HCT116 (cell line): Measurements from ENCODE around the gene SNHG17. TPM values are rescaled to one million over a fixed set of nuclear protein-coding genes. Genes with fewer than 3 reads are reported as not detected.

Source experiments
- ATAC-seq: fragments of 200-7000 bp; cut with Tn5 transposase; 2 replicates; pipeline ENCODE4 v1.9.1; 2020; ENCODE audit warnings: mild to moderate bottlenecking, moderate library complexity
- BruUV-seq: library from RNA; stranded (reverse); fragments of 400-500 nt; replicated peaks from 2 replicates; lab custom pipeline; 2021; lab: Mats Ljungman, UMichigan
- CTCF ChIA-PET: fragments of 300-600 bp; sonication (Branson Sonifier 250); formaldehyde crosslinking; loops from one replicate; lab custom pipeline; 2021; ENCODE audit warnings: antibody characterized with exemption; lab: Charles Lee
- POLR2A ChIA-PET: fragments of 300-600, 350-600 bp; sonication (Branson Sonifier 250); formaldehyde crosslinking; loops from one replicate; lab custom pipeline; 2021; ENCODE audit warnings: antibody characterized with exemption; lab: Charles Lee
- RAD21 ChIA-PET, 2 experiments: fragments of 300-600 bp; sonication (Branson Sonifier 250); formaldehyde crosslinking; loops; one replicate each; lab custom pipeline; 2023; ENCODE audit warnings: low total read pairs in 2 of 2; ENCODE audit not compliant: uncharacterized antibody in 2 of 2, unreplicated experiment in 2 of 2, low non-redundant PET in 1 of 2; lab: Charles Lee
- DNase-seq: peaks from one replicate; pipeline ENCODE4 v3.0.0-alpha.2; 2010; ENCODE audit warnings: low read depth, low spot score
- H2AFZ ChIP-seq: fragments of 200-600 bp; shearing (Covaris generic), sonication (generic); 2 replicates; pipeline ENCODE4 v1.6.1; 2017; ENCODE audit warnings: low read depth, mixed run types, mixed read lengths, antibody characterized with exemption, low read length; ENCODE audit not compliant: poor library complexity, severe bottlenecking
- H3K27ac ChIP-seq: 2 replicates; pipeline ENCODE4 v1.5.1; 2012; ENCODE audit warnings: low read depth, low read length
- H3K27me3 ChIP-seq: fragments of 200-600 bp; sonication (generic); 2 replicates; pipeline ENCODE4 v1.6.1; 2016; ENCODE audit warnings: mixed run types, low read length, mixed read lengths; ENCODE audit not compliant: insufficient read depth
- H3K36me3 ChIP-seq, 2 experiments: fragments of 200-500 bp in 1 of 2; fragments of 200-600 bp in 1 of 2; sonication (Bioruptor generic) in 1 of 2; sonication (generic) in 1 of 2; 2 replicates each; pipeline versions ENCODE4 v1.5.1 to v1.6.1; 2014 to 2016; ENCODE audit warnings: low read length in 2 of 2, inconsistent platforms in 1 of 2, mixed read lengths in 1 of 2, mixed run types in 1 of 2; ENCODE audit not compliant: insufficient read depth in 2 of 2, control insufficient read depth in 1 of 2
- H3K4me1 ChIP-seq, 2 experiments: fragments of 200-600 bp in 1 of 2; sonication (generic) in 1 of 2; 2 replicates each; pipeline versions ENCODE4 v1.5.1 to v1.6.1; 2012 to 2017; ENCODE audit warnings: low read length in 2 of 2, inconsistent platforms in 1 of 2, mild to moderate bottlenecking in 1 of 2, mixed read lengths in 1 of 2, mixed run types in 1 of 2, moderate library complexity in 1 of 2; ENCODE audit not compliant: insufficient read depth in 2 of 2, control insufficient read depth in 1 of 2
- H3K4me2 ChIP-seq: fragments of 200-600 bp; sonication (generic); 2 replicates; pipeline ENCODE4 v1.6.1; 2017; ENCODE audit warnings: mixed run types, low read length, mixed read lengths
- H3K4me3 ChIP-seq, 2 experiments: fragments of 200-600 bp in 1 of 2; sonication (generic) in 1 of 2; replicated peaks in 1 of 2; 2 replicates each; pipeline ENCODE4 v1.5.1; 2011 to 2016; ENCODE audit warnings: low read length in 2 of 2, control low read depth in 1 of 2, low read depth in 1 of 2, mild to moderate bottlenecking in 1 of 2, mixed read lengths in 1 of 2, mixed run types in 1 of 2
- H3K79me2 ChIP-seq: fragments of 200-600 bp; sonication (generic); 2 replicates; pipeline ENCODE4 v1.6.1; 2017; ENCODE audit warnings: mild to moderate bottlenecking, mixed run types, low read length, moderate library complexity, mixed read lengths; ENCODE audit not compliant: insufficient read depth
- H3K9ac ChIP-seq: fragments of 200-600 bp; sonication (generic); 2 replicates; pipeline ENCODE4 v1.6.1; 2016; ENCODE audit warnings: low read length, mixed read lengths
- H3K9me2 ChIP-seq: fragments of 200-600 bp; sonication (generic), shearing (Covaris generic); 2 replicates; pipeline ENCODE4 v1.6.1; 2017; ENCODE audit warnings: mixed run types, mild to moderate bottlenecking, moderate library complexity; ENCODE audit not compliant: insufficient read depth
- H3K9me3 ChIP-seq, 2 experiments: fragments of 200-500 bp in 1 of 2; fragments of 200-600 bp in 1 of 2; sonication (Bioruptor generic) in 1 of 2; sonication (generic) in 1 of 2; 2 replicates each; pipeline ENCODE4 v1.6.1; 2014 to 2017; ENCODE audit warnings: low read length in 2 of 2, mixed read lengths in 2 of 2, inconsistent platforms in 1 of 2, low read depth in 1 of 2, mild to moderate bottlenecking in 1 of 2, mixed run types in 1 of 2, moderate library complexity in 1 of 2; ENCODE audit not compliant: control insufficient read depth in 1 of 2, insufficient read depth in 1 of 2
- H4K20me1 ChIP-seq: fragments of 200-600 bp; sonication (generic), shearing (Covaris generic); 2 replicates; pipeline ENCODE4 v1.6.1; 2017; ENCODE audit warnings: mixed run types, mild to moderate bottlenecking, moderate library complexity; ENCODE audit not compliant: insufficient read depth
- ELF1 ChIP-seq: IDR thresholded peaks from 2 replicates; pipeline ENCODE4 v1.6.1; 2012; ENCODE audit warnings: low read depth, borderline replicate concordance
- MAX ChIP-seq: IDR thresholded peaks from 2 replicates; pipeline ENCODE4 v1.6.1; 2012
- RAD21 ChIP-seq: IDR thresholded peaks from 2 replicates; pipeline ENCODE4 v1.6.1; 2012; ENCODE audit warnings: low read depth, mild to moderate bottlenecking
- SP1 ChIP-seq: IDR thresholded peaks from 2 replicates; pipeline ENCODE4 v1.6.1; 2012; ENCODE audit warnings: low read depth
- YY1 ChIP-seq: IDR thresholded peaks from 2 replicates; pipeline ENCODE4 v1.6.1; 2011; ENCODE audit warnings: low read length, low read depth, moderate library complexity, mild to moderate bottlenecking; ENCODE audit not compliant: insufficient replicate concordance; ENCODE audit errors: extremely low read depth
- intact Hi-C: fragments of 100-400 bp; cut with micrococcal nuclease; formaldehyde crosslinking; loops from 2 replicates; pipeline ENCODE4 v1.10.0; 2022
- total RNA-seq: library from RNA; stranded (reverse); gene quantifications from one replicate; pipeline ENCODE4 v1.2.1, GENCODE V29; 2021; ENCODE audit not compliant: unreplicated experiment

The SNHG17 gene
- total RNA-seq, 1 experiment from 2014 or later = 65.7 TPM

GRCh38 chr20:38472513-38473366 is 37.6 kb upstream of the SNHG17 start, which contains the start of gene RALGAPB (continued):
- TF ChIP-seq YY1 (peak; percentile 4), ELF1 (peak; percentile 66), MAX (no peak), RAD21 (peak; percentile 45; the same call in 1 of the 2 replicates), SP1 (no peak)

GRCh38 chr20:38471987-38472512 is 36.9 kb upstream of the SNHG17 start:
- intact Hi-C loops = no loop called here
- Histone ChIP-seq H3K36me3 (no peaks in the 10 kb centered on the region), H3K27me3 (no peaks in the 10 kb centered on the region), H3K4me2 (peak overlapping the region; percentile 88), H3K27ac (peak overlapping the region; percentile 35), H2AFZ (no peak overlapping the region), H3K9me3 (no peaks in the 10 kb centered on the region; a peak in 1 of 4 replicates), H3K9ac (peak overlapping the region; percentile 78), H3K4me3 (peak overlapping the region; percentile 76 to 90), H3K79me2 (peaks cover 41% of the 10 kb centered on the region), H4K20me1 (no peaks in the 10 kb centered on the region), H3K4me1 (peaks cover 10 to 17% of the 10 kb centered on the region in 2 experiments; a peak in 3 of 4 replicates), H3K9me2 (no peaks in the 10 kb centered on the region)
- peak; percentile 10 for ATAC-seq
- ChIA-PET CTCF (interaction anchor here (1.1 to 2.2 kb wide), 3 partner anchors 19 to 37 kb away, joined by 7 to 14 read pairs (median 7); partner anchors contain the start of gene SNHG17), POLR2A (interaction anchor here (0.7 to 1.7 kb wide), 11 partner anchors 8 to 54 kb away, joined by 3 to 13 read pairs (median 3); partner anchors contain the start of gene SNHG17), RAD21 (no interaction called here)
- DNase-seq = no peak
- no TSS peak for BruUV-seq
- no peak for TF ChIP-seq ELF1
- TF ChIP-seq, all 23 proteins: peak for 0
